ENCODE data around the gene TBX2. TPM values are rescaled to one million over a fixed set of nuclear protein-coding genes. Genes with fewer than 3 reads are reported as not detected.

TBX2 gene
- total and polyA plus RNA-seq, 12 donors = 2.4 to 22.1 (median 7.4) TPM

DNA sequence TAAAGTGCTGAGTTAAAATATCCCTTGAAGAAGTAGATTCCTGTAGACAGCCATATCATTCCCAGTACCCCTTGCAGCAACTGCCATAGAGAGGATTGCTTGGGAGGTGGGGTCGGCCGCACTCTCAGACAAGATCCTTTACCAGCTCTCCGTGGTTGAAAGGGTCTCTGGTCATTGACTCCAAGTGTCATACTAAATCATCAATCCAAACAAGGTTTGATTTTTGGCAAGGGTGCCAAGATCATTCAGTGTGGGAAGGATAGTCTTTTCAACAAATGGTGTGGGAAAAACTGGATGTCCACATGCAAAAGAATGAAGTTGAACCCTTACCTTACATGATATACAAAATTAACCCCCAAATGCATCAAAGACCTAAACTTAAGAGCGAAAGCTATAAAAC, 21.8 kb downstream of the TBX2 start:
- intact Hi-C loops (cut with DNase I) = no loop called here
- 72 to 78% (median 77%) methylated on average over 4 of the region's 4 CpGs for WGBS, 4 donors
- DNase-seq = no peak
- Histone ChIP-seq H3K9me3 (replicated peaks in 1 of 3) (no peaks in the 10 kb centered on the region), H3K27me3 (peaks cover 42% of the 10 kb centered on the region), H3K4me3 (no peak overlapping the region), H3K36me3 (replicated peaks in 1 of 2) (no peaks in the 10 kb centered on the region), H3K27ac (no peak overlapping the region), H3K4me1 (replicated peaks in 1 of 2) (peaks cover 0 to 8% of the 10 kb centered on the region in 2 donors)
- no peak for TF ChIP-seq POLR2A (IDR thresholded peaks at IDR 0.05)
- TF ChIP-seq, protein P1, sequence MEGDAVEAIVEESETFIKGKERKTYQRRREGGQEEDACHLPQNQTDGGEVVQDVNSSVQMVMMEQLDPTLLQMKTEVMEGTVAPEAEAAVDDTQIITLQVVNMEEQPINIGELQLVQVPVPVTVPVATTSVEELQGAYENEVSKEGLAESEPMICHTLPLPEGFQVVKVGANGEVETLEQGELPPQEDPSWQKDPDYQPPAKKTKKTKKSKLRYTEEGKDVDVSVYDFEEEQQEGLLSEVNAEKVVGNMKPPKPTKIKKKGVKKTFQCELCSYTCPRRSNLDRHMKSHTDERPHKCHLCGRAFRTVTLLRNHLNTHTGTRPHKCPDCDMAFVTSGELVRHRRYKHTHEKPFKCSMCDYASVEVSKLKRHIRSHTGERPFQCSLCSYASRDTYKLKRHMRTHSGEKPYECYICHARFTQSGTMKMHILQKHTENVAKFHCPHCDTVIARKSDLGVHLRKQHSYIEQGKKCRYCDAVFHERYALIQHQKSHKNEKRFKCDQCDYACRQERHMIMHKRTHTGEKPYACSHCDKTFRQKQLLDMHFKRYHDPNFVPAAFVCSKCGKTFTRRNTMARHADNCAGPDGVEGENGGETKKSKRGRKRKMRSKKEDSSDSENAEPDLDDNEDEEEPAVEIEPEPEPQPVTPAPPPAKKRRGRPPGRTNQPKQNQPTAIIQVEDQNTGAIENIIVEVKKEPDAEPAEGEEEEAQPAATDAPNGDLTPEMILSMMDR (IDR thresholded peaks at IDR 0.05) = no peak

DNA sequence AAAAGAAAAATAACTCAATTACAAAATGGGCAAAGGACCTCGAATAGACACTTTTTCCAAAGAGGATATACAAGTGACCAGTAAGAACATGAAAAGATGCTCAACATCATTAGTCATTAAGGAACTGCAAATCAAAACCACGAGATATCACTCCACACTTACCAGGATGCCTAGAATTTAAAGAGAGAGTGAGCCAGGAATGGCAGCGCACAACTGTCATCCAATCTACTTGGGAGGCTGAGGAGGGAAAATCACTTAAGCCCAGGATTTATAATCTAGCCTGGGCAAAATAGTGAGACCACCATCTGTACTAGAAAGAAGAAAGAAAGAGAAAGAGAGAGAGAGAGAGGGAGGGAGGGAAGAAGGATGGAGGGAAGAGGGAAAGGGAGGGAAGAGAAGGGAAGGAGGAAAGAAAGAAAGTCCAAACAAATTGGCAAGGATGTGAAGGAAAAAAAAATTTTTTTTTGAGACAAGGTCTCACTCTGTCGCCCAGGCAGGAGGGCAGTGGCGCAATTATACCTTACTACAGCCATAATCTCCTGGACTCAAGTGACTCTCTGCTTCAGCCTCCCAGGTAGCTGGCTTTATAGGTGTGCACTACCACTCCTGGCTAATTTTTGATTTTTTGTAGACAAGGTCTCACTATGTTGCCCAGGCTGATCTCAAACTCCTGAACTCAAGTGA, 22.6 kb downstream of the TBX2 start:
- H3K27ac ChIP-seq = no peak overlapping the region
- no peaks in the 10 kb centered on the region for H3K4me1 ChIP-seq (replicated peaks in 1 of 2)
- no peaks in the 10 kb centered on the region for H3K9me3 ChIP-seq (replicated peaks in 1 of 3)
- H3K36me3 ChIP-seq (replicated peaks in 1 of 2) = no peaks in the 10 kb centered on the region
- WGBS, 4 donors = 65 to 73% (median 68%) methylated on average over 5 of the region's 5 CpGs
- TF ChIP-seq, protein P1 (IDR thresholded peaks at IDR 0.05) = no peak
- TF ChIP-seq POLR2A (IDR thresholded peaks at IDR 0.05) = no peak
- peaks cover 42% of the 10 kb centered on the region for H3K27me3 ChIP-seq
- no peak overlapping the region for H3K4me3 ChIP-seq
- DNase-seq = no peak
- intact Hi-C loops (cut with DNase I) = no loop called here

DNA sequence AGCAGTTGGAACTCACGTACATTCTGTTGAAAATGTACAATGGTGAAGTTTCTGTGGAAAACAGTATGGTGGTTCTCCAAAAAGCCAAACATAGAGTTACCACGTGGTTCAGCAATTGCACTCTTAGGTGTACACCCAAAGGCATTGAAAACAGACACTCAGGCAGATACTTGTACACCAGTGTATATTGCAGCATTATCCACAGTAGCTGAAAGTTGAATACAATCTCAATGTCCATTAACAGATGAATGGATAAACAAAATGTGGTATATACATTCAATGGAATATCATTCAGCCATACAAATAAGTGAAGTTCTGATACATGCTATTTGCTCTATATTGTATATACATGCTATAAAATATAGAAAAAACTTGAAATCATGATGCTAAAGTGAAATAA, 23.2 kb downstream of the TBX2 start:
- intact Hi-C loops (cut with DNase I) = no loop called here
- WGBS, 4 donors = 33 to 79% (median 35%) methylated on average over 2 of the region's 2 CpGs
- Histone ChIP-seq H3K36me3 (replicated peaks in 1 of 2) (no peaks in the 10 kb centered on the region), H3K4me3 (no peak overlapping the region), H3K4me1 (replicated peaks in 1 of 2) (no peaks in the 10 kb centered on the region), H3K27ac (no peak overlapping the region), H3K9me3 (replicated peaks in 1 of 3) (no peaks in the 10 kb centered on the region), H3K27me3 (peaks cover 42% of the 10 kb centered on the region)
- no peak for TF ChIP-seq POLR2A (IDR thresholded peaks at IDR 0.05)
- TF ChIP-seq, protein P1 (IDR thresholded peaks at IDR 0.05) = no peak
- no peak for DNase-seq

DNA sequence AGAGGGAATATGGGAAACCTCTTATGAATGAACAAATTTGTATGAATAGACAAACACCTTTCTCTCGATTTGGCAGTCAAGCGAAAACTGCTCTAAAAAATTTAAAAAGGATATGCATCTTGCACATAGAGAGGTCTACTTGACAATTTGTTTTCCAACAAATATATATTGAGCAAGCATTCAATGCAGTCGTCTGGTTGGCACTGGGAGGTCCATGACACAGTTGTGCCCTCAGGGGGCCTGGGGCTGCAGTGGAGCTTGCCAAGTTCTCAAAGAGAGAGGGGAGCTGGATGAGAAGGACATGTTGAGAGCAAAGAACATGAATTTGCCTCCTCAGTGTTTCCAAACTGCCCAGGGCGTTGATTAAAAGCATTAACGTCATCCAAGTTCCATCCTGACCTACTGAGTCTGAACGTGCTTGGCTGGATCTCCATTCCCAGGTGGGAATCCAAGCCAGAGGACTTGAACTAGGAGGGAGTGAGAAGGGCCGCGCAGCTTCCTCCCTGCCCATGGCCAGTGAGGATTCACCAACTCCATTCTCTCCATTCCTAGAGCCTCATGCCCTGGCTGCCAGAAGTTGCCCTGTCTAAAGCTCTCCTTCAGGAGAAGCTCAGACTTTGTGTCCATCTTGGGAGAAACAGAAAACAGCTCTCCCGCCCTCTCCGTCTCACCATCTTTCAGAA, 24.5 kb downstream of the TBX2 start:
- TF ChIP-seq, protein P1 (IDR thresholded peaks at IDR 0.05) = no peak
- TF ChIP-seq POLR2A (IDR thresholded peaks at IDR 0.05) = no peak
- intact Hi-C loops (cut with DNase I) = no loop called here
- H3K36me3 ChIP-seq (replicated peaks in 1 of 2) = no peaks in the 10 kb centered on the region
- H3K4me3 ChIP-seq = no peak overlapping the region
- DNase-seq = no peak
- 74 to 84% (median 80%) methylated on average over 10 of the region's 10 CpGs for WGBS, 4 donors
- no peak overlapping the region for H3K27ac ChIP-seq
- H3K4me1 ChIP-seq (replicated peaks in 1 of 2) = no peaks in the 10 kb centered on the region
- no peaks in the 10 kb centered on the region for H3K9me3 ChIP-seq (replicated peaks in 1 of 3)
- H3K27me3 ChIP-seq = peaks cover 42% of the 10 kb centered on the region

All from adrenal gland (tissue), 12 donors.